Measurements from ENCODE around the gene DUSP18.

Gene DUSP18

DNA sequence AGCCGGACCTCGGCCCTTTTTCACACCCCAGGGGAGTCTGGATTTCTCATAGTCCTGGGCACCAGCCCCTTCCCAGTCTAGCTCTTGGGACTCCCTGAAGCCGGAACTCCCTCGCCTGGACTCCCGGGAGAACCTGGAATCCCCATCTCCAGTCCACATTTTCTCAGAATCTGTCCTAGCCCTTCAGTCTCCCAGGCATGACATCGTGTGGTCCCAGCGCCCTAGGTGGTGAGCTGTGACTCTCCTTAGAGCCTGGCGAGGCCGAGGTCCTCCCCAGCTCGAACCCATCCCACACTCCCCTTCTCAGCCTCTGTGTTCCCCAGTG lies 673 bp upstream of the DUSP18 start:
- no peak for DNase-seq (ENCODE audit: low spot score)
- in situ Hi-C loops (cut with MboI; ENCODE audit: low pct_unique_long_range_greater_than_20kb, low sequenced_read_pairs, unreplicated experiment): no loop called here
- TF ChIP-seq, protein P1, sequence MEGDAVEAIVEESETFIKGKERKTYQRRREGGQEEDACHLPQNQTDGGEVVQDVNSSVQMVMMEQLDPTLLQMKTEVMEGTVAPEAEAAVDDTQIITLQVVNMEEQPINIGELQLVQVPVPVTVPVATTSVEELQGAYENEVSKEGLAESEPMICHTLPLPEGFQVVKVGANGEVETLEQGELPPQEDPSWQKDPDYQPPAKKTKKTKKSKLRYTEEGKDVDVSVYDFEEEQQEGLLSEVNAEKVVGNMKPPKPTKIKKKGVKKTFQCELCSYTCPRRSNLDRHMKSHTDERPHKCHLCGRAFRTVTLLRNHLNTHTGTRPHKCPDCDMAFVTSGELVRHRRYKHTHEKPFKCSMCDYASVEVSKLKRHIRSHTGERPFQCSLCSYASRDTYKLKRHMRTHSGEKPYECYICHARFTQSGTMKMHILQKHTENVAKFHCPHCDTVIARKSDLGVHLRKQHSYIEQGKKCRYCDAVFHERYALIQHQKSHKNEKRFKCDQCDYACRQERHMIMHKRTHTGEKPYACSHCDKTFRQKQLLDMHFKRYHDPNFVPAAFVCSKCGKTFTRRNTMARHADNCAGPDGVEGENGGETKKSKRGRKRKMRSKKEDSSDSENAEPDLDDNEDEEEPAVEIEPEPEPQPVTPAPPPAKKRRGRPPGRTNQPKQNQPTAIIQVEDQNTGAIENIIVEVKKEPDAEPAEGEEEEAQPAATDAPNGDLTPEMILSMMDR (IDR thresholded peaks at IDR 0.05; ENCODE audit: extremely low read depth, insufficient read depth, missing control alignments): no peak

GRCh38 chr22:30667107-30667493 lies 575 bp downstream of the DUSP18 start:
- TF ChIP-seq, protein P1 (IDR thresholded peaks at IDR 0.05; ENCODE audit: extremely low read depth, insufficient read depth, missing control alignments): no peak
- in situ Hi-C loops (cut with MboI; ENCODE audit: low pct_unique_long_range_greater_than_20kb, low sequenced_read_pairs, unreplicated experiment): no loop called here
- DNase-seq (ENCODE audit: low spot score): no peak

DNA sequence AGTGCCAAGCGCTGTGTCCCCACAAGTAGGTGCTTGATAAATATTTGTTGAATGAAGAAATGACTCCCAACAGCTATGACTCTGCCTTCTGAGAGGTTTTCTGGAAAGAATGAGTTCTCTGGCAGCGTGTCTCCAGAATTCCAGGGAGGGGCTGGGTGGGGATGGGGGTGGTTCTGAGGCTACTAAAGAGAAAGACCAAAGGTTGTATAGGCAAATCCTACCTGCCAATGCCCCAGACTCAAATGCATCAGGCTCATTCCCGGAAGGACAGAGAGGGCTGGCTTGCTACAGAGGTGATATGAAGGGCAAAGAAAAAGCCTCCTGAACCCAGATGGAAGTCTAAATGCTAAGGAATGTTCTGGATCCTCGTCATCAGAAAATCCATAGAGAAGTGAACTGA lies 1.9 kb downstream of the DUSP18 start:
- DNase-seq (ENCODE audit: low spot score): no peak
- TF ChIP-seq, protein P1 (IDR thresholded peaks at IDR 0.05; ENCODE audit: extremely low read depth, insufficient read depth, missing control alignments): no peak
- in situ Hi-C loops (cut with MboI; ENCODE audit: low pct_unique_long_range_greater_than_20kb, low sequenced_read_pairs, unreplicated experiment): no loop called here

GRCh38 chr22:30665266-30665665 lies 2.4 kb downstream of the DUSP18 start:
- in situ Hi-C loops (cut with MboI; ENCODE audit: low pct_unique_long_range_greater_than_20kb, low sequenced_read_pairs, unreplicated experiment): no loop called here
- TF ChIP-seq, protein P1 (IDR thresholded peaks at IDR 0.05; ENCODE audit: extremely low read depth, insufficient read depth, missing control alignments): no peak
- no peak for DNase-seq (ENCODE audit: low spot score)

DNA sequence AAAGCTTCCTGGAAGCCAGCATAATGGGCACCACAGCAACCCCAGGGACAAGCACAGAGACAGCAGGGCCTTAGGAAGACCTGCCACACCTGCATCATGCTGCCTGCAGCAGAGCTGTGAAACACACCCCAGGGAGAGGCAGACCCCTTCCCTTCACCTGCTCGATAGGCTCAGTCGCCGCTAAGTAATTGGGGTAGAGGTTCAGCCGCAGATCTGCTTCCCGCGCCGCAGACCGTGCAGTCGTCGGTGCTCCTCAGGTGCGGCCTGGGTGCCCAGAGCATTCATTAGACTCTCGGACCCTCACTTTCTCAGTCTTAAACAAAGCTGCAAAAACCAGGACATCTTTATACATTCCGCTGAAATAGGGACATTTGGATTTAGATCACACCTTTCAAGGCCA lies 2.9 kb downstream of the DUSP18 start:
- TF ChIP-seq, protein P1 (IDR thresholded peaks at IDR 0.05; ENCODE audit: extremely low read depth, insufficient read depth, missing control alignments): no peak
- in situ Hi-C loops (cut with MboI; ENCODE audit: low pct_unique_long_range_greater_than_20kb, low sequenced_read_pairs, unreplicated experiment): no loop called here
- no peak for DNase-seq (ENCODE audit: low spot score)

GRCh38 chr22:30662040-30662439 lies 5.6 kb downstream of the DUSP18 start:
- DNase-seq (ENCODE audit: low spot score): no peak
- in situ Hi-C loops (cut with MboI; ENCODE audit: low pct_unique_long_range_greater_than_20kb, low sequenced_read_pairs, unreplicated experiment): no loop called here
- TF ChIP-seq, protein P1 (IDR thresholded peaks at IDR 0.05; ENCODE audit: extremely low read depth, insufficient read depth, missing control alignments): no peak

DNA sequence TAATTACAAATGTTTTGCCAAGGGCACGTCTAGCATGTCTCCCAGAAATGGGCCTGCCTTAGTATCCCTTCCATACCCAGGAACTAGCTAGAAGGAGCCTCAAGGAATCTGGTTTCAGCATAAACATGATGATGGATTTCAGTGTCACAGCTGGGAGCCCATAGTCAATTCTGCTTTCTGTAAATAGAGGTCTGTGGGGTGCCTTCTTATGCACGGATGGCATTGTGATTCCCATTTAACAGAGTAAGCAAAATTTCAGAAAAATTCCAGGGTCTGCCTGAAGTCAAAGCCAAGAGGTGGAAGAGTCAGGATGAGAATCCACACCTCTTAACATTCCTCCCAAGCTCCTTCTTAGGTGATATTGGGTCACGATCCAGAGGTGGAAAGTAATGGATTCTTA lies 12.1 kb downstream of the DUSP18 start:
- DNase-seq (ENCODE audit: low spot score): no peak
- TF ChIP-seq, protein P1 (IDR thresholded peaks at IDR 0.05; ENCODE audit: extremely low read depth, insufficient read depth, missing control alignments): no peak
- in situ Hi-C loops (cut with MboI; ENCODE audit: low pct_unique_long_range_greater_than_20kb, low sequenced_read_pairs, unreplicated experiment): no loop called here
